22Rv1 (cell line): Measurements from ENCODE around the gene FNDC7.

ENCODE experiments used
- ZFX ChIP-seq: fragments of 450-650 bp; IDR thresholded peaks from 2 replicates; pipeline ENCODE4 v1.6.1; 2017; ENCODE audit warnings: antibody characterized with exemption, borderline replicate concordance
- TF ChIP-seq, protein P1 (sequence below): fragments of 450-650 bp; IDR thresholded peaks from 2 replicates; pipeline ENCODE4 v1.5.1; 2017; ENCODE audit warnings: mild to moderate bottlenecking

DNA sequence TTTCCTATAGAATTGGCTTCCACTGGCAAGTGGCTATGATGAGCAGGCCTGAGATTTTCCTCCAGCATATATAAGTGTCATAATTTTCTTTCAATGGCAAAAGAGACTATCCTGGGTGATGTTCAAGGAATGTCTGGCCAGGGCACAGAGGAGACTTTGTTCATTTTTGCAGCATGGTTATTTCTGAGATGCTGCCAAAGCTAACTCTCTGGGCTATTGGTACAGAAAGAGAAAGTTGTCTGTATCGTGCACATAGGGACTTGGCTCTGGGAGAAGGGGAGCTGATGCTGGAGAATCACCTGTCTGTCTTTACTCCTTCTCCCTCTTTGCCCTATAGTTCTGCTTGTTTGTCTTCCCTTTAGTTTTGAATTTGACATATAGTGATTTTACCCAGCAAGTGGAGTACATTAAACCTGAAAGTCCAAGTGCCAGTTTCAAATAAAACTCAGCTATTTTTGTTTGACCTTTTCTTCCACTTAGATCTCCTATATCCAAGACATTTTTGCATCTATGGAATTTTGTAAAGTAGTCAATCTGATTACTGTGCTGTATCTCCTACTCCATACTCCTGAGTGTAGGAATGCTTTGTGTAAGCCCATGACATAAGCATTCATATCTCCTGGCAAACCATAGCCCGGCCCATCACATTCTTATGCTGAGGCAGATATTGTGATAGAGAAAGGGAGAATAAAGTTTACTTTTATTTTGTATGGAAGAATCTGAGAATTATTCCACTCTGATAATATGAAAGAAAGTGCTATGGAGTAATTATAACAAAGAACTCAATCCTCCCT, 3.9 kb downstream of the FNDC7 start:
- TF ChIP-seq, protein P1, sequence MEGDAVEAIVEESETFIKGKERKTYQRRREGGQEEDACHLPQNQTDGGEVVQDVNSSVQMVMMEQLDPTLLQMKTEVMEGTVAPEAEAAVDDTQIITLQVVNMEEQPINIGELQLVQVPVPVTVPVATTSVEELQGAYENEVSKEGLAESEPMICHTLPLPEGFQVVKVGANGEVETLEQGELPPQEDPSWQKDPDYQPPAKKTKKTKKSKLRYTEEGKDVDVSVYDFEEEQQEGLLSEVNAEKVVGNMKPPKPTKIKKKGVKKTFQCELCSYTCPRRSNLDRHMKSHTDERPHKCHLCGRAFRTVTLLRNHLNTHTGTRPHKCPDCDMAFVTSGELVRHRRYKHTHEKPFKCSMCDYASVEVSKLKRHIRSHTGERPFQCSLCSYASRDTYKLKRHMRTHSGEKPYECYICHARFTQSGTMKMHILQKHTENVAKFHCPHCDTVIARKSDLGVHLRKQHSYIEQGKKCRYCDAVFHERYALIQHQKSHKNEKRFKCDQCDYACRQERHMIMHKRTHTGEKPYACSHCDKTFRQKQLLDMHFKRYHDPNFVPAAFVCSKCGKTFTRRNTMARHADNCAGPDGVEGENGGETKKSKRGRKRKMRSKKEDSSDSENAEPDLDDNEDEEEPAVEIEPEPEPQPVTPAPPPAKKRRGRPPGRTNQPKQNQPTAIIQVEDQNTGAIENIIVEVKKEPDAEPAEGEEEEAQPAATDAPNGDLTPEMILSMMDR = no peak
- TF ChIP-seq ZFX = no peak
